GM08714 (cell line): ENCODE measurements around the gene FOXN3.
"Not testable (repeated sequence)": the region's sequence is repeated elsewhere in the genome, so short reads cannot be mapped to it uniquely, and the experiment has no call there.

Experiments used
- H3K4me3 ChIP-seq: fragments of 200-500 bp; sonication (Bioruptor generic); 2 replicates; pipeline ENCODE4 v1.5.1; 2014; ENCODE audit warnings: mild to moderate bottlenecking, low read length, inconsistent platforms
- ZNF274 ChIP-seq: IDR thresholded peaks from 2 replicates; pipeline ENCODE4 v1.6.1; 2012; ENCODE audit warnings: mild to moderate bottlenecking, low read depth, low read length

FOXN3 gene

GRCh38 chr14:89296281-89296745 is 120.7 kb downstream of the FOXN3 start:
- no peak overlapping the region for H3K4me3 ChIP-seq
- no peak for TF ChIP-seq ZNF274

GRCh38 chr14:89294872-89295271 is 122.2 kb downstream of the FOXN3 start:
- no peak for TF ChIP-seq ZNF274
- H3K4me3 ChIP-seq, result no peak overlapping the region

DNA sequence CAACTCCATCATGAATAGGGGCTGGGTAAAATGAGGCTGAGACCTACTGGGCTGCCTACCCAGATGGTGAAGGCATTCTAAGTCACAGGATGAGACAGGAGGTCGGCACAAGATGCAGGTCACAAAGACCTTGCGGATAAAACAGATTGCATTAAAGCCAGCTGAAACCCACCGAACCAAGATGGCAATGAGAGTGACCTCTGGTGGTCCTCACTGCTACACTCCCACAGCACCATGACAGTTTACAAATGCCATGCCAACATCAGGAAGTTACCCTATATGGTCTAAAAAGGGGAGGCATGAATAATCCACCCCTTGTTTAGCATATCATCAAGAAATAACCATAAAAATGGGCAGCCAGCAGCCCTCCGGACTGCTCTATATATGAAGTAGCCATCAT is 122.6 kb downstream of the FOXN3 start:
- H3K4me3 ChIP-seq, result not testable (repeated sequence)

- no peak for TF ChIP-seq ZNF274
- no peak overlapping the region for H3K4me3 ChIP-seq
These were observed 123.0 kb downstream of the FOXN3 start for GRCh38 chr14:89294060-89294459.

DNA sequence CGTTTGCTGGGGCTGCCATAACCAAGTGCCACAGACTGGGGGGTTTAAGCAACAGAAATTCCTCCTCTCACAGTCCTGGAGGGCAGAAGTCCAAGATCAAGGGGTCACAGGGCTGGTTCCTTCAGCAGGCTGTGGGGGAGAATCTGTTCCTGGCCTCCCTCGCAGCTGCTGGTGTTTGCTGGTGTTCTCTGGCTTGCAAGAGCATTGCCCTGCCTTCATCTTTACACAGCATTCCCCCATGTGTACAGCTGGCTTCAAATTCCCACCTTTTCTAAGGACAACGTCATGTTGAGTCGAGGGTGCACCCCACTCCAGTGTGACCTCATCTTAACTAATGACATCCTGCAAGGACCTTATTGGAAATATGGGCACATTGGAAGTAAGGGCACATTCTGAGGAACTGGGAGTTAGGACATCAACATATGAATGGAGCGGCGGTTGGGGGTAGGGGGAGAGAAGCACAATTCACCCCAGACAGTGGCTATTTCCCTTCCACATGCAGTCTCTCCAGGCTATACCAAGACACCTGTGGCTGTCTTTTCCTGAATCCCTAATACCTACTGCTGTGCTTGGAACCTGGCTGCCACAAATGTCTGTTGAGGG is 123.6 kb downstream of the FOXN3 start:
- H3K4me3 ChIP-seq, result no peak overlapping the region
- TF ChIP-seq ZNF274, result no peak

DNA sequence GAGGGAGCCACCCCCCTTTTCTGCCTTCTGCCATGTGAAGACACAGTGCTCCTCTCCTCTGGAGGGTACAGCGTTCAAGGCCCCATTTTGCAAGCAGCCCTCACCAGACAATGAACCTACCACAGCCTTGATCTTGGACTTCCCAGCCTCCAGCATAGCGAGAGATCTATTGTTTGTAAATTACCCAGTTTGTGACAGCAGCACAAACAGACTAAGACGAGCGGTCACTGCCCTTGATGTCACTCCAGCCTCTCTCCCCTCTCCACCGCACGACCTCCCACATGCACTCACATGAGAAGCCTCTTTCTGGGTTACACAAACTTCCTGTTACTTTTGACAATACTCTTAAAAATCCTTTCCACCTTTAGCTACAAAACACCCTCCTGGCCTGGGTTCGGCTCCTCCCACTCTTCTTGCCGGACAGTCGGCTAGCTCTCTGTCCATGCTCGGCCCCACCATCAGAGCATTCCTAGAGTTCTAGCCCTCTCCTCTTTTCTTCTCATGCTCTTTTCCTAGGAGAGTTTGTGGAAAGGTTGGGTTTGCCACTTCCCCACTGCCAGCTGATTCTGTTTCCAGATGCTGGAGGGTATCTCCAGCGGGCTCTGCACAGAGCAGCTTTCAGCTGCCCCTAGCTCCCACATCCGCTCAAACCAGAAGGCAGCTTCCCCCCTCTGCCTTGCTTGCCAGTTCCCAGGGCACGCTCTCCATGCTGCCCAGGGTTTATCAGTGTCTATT is 124.3 kb downstream of the FOXN3 start:
- no peak for TF ChIP-seq ZNF274
- no peak overlapping the region for H3K4me3 ChIP-seq

DNA sequence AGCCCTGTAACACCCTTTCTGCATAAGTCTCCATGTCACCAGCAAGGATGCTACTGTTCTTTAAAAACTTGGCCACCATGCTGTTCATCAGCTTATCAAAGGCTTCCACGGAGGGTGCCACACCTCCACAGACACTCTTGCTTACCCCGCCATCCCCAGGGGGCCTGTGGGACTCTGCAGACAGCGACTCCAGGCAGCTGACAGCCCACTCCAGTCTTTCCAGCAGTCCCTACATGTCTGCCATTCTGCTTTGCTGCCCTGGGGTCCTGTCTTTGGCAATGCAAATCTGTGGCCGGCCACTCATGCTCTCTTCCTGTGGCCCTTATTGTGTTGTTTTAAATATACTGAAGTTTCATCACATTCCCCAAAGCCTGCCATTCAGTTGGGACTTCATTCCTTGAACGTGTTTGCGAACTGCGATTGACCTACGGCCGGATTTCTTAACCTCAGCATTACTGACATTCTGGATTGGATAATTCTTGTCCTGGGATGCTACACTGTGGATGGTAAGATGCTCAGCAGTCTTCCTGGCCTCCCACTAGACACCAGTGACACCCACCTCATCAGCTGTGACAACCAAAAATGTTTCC is 125.6 kb downstream of the FOXN3 start:
- TF ChIP-seq ZNF274, result no peak

DNA sequence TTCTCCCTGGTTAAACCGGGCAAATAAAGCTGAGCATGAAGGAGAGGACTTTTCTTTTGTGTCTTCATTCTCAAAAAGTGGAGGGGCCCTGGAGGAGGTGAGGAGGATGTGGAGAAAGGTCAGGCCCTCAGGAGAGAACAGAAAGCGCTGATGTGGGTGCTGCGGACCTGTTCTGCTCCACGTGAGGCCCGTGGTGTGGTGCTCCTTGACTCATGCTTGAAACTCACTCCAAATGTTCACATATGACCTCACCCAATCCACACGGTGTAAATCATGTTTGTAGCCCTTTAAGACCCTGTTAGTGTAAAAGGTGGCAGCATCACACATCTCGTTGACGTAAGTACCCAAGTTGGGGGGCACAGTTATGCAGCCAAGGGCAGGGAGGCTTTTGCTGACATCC is 126.2 kb downstream of the FOXN3 start:
- no peak overlapping the region for H3K4me3 ChIP-seq
- no peak for TF ChIP-seq ZNF274

More for the DNA sequence above, 125.6 kb downstream of the FOXN3 start:
- H3K4me3 ChIP-seq, result no peak overlapping the region

- TF ChIP-seq ZNF274, result no peak
- no peak overlapping the region for H3K4me3 ChIP-seq
These were observed 127.6 kb downstream of the FOXN3 start for GRCh38 chr14:89289477-89289876.

- no peak overlapping the region for H3K4me3 ChIP-seq
- TF ChIP-seq ZNF274, result no peak
These were observed 128.9 kb downstream of the FOXN3 start for GRCh38 chr14:89288114-89288513.

DNA sequence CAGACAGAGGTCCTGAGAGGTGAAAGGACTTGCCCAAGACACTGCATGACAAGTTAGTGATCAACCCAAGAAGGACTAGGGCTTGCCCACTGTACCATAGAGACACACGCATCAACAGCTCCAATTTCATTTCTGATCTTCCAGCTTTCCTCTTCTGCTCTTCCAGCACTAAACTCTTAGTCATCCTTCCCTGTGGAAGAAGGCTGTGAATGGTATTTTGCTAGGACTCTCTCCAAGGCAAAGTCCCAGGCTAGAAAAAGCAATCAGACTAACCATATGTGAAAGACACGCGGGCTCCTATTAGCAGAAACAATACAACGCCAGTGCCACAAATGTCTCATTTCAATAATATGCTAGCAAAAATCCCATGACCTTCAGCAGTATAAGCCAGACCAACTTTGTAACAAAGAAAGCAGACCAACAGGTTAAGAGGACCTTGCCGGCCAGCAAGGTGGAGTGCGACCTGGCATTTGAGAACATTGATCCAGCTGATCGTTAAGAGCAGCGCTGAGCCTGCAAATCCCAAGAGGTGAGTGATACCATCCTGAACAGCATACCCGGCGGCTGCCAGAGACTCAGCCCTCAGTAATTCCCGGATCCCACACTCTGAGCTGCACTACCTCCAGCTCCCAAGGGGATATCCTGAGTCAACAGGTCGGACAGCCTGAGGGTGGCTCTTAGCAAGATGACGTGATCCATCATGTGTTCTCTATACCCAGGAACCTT is 132.5 kb downstream of the FOXN3 start:
- no peak for TF ChIP-seq ZNF274
- H3K4me3 ChIP-seq, result no peak overlapping the region

- no peak for TF ChIP-seq ZNF274
- H3K4me3 ChIP-seq, result no peak overlapping the region
These were observed 133.5 kb downstream of the FOXN3 start for GRCh38 chr14:89283327-89284060.

DNA sequence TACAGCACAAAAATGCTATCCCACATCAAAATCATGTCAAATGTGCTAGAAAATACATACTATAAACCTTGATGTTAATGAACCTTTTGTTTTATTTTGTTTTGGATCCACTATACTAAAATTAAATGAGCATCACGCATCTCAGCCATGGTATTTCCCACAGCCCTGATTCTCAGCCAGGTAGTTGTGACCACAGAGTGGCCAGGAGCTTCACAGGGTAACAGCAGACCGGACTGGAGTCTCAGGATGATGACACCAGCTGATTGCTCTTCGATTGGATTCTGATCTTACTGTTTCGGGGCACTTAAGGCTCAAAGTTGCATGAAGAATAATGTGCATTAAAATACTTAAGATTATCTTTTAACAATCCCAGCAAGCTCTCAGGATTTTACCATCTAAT is 134.8 kb downstream of the FOXN3 start:
- no peak for TF ChIP-seq ZNF274
- no peak overlapping the region for H3K4me3 ChIP-seq

DNA sequence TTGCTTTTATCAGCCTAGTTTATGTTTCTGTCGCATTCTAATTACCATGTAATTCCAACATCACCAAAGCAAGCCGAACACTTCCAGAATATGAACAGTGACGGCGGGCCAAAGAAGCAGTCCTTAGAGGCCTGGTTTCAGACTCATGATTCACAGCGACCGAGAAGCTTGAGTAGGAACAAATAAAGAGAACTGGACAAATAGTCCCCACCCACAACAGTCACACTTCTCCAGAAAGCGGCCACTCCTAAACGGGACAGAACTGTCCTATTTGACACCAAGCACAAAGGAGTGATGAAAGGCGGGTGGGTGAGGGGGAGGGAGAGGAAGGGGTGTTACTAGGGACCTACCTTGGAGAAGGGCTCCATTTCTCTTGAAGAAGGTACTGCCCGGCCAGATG is 136.4 kb downstream of the FOXN3 start:
- no peak overlapping the region for H3K4me3 ChIP-seq
- TF ChIP-seq ZNF274, result no peak
